GM10847 (cell line): ENCODE data around the gene COL4A1.

Experiments used
- POLR2A ChIP-seq: IDR thresholded peaks from 2 replicates; pipeline ENCODE4 v1.6.1; 2011; ENCODE audit not compliant: insufficient read length; ENCODE audit errors: extremely low read depth

The COL4A1 gene

GRCh38 chr13:110346661-110347067 lies 39.7 kb upstream of the COL4A1 start:
- TF ChIP-seq POLR2A: no peak

- TF ChIP-seq POLR2A: no peak
These were observed 38.7 kb upstream of the COL4A1 start for GRCh38 chr13:110345701-110346100.

GRCh38 chr13:110345266-110345665 lies 38.3 kb upstream of the COL4A1 start:
- TF ChIP-seq POLR2A: no peak

GRCh38 chr13:110344320-110344719 lies 37.4 kb upstream of the COL4A1 start:
- no peak for TF ChIP-seq POLR2A

- TF ChIP-seq POLR2A: no peak
These were observed 36.4 kb upstream of the COL4A1 start for GRCh38 chr13:110343241-110343865.

- no peak for TF ChIP-seq POLR2A
These were observed 35.5 kb upstream of the COL4A1 start for GRCh38 chr13:110342474-110342873.

- no peak for TF ChIP-seq POLR2A
These were observed 34.7 kb upstream of the COL4A1 start for GRCh38 chr13:110341445-110342244.

GRCh38 chr13:110340812-110341444 lies 34.0 kb upstream of the COL4A1 start:
- TF ChIP-seq POLR2A: no peak

- TF ChIP-seq POLR2A: no peak
These were observed 33.1 kb upstream of the COL4A1 start for GRCh38 chr13:110339975-110340550.

GRCh38 chr13:110339263-110339662 lies 32.3 kb upstream of the COL4A1 start:
- no peak for TF ChIP-seq POLR2A

- TF ChIP-seq POLR2A: no peak
These were observed 31.6 kb upstream of the COL4A1 start for GRCh38 chr13:110338441-110339101.

GRCh38 chr13:110337247-110337646 lies 30.3 kb upstream of the COL4A1 start:
- no peak for TF ChIP-seq POLR2A

GRCh38 chr13:110336681-110337080 lies 29.7 kb upstream of the COL4A1 start:
- no peak for TF ChIP-seq POLR2A

GRCh38 chr13:110336108-110336507 lies 29.2 kb upstream of the COL4A1 start:
- TF ChIP-seq POLR2A: no peak

- TF ChIP-seq POLR2A: no peak
These were observed 28.0 kb upstream of the COL4A1 start for GRCh38 chr13:110334841-110335490.
